ENCODE data around the gene CEMIP. TPM values are rescaled to one million over a fixed set of nuclear protein-coding genes. Genes with fewer than 3 reads are reported as not detected.

The CEMIP gene
- total and polyA plus RNA-seq, 8 donors: 12.4 to 31.8 (median 27.4) TPM

DNA sequence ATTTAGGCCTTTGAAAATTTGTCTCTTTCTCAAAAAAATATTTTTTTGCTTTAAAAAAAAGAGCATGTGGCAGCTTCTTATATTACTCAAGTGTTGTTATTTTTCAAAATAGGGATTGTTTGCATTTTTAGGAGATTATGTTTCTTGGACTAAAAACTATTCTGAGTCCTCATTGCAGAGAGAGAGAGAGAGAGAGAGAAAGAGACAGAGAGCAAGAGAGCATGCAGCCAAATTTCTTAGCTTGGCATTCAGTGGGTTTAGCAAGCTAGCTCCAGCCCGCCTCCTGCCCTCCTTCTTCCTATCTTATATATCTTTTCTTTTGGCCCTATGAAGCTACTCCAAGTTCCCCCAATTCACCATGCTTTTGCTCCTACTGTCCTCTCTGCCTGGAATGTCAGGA, 55.7 kb downstream of the CEMIP start:
- no peak for TF ChIP-seq CTCF (IDR thresholded peaks at IDR 0.05)
- H3K4me1 ChIP-seq: no peaks in the 10 kb centered on the region
- DNase-seq: no peak
- ATAC-seq: no peak
- intact Hi-C loops (cut with DNase I): no loop called here
- H3K4me3 ChIP-seq: no peak overlapping the region
- no peaks in the 10 kb centered on the region for H3K27me3 ChIP-seq
- no peaks in the 10 kb centered on the region for H3K9me3 ChIP-seq
- H3K36me3 ChIP-seq: no peaks in the 10 kb centered on the region
- no peak overlapping the region for H3K27ac ChIP-seq

DNA sequence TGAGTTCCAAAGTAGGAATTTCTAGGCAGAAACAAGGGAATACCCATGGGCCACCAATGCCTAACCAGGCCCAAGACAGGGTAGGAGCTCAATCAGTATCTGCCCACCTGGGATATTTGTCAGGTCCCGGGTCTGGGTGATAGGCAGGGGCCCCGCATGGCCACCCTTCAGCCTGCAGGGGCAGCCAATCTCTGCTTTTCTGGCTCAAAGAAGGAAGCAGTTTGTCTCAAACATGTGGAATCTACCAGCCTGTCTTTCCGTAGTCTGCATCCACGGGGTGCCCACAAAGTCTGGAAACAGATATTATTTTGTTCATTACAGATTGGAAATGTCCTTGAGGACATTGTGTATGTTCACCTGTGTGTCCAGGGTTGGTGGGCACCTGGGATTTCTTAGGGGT, 56.2 kb downstream of the CEMIP start:
- Histone ChIP-seq H3K36me3 (no peaks in the 10 kb centered on the region), H3K27ac (no peak overlapping the region), H3K9me3 (no peaks in the 10 kb centered on the region), H3K4me1 (no peaks in the 10 kb centered on the region), H3K27me3 (no peaks in the 10 kb centered on the region), H3K4me3 (no peak overlapping the region)
- intact Hi-C loops (cut with DNase I): no loop called here
- TF ChIP-seq CTCF (IDR thresholded peaks at IDR 0.05): no peak
- DNase-seq (no peak), ATAC-seq (no peak)

DNA sequence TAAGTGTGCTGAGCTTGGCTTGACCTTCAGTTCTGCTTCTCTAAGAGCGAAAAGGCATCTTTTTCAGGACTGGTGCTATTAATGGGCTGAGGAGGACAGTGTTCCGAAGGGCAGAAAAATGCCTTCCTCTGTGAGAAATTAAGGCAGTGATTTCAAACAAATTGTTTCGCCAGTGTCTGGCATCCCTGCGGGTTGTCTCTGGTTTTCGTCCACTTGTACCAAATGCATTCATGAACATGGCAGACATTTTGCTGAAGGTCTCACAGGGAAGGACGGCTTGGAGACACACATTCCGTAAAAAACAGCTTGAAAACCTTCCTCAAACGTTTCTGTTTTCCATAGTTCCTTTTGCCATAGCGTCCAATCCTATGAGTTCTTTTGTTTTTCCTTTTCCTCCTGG, 57.1 kb downstream of the CEMIP start:
- H3K4me3 ChIP-seq: no peak overlapping the region
- no peaks in the 10 kb centered on the region for H3K9me3 ChIP-seq
- no peak overlapping the region for H3K27ac ChIP-seq
- no peaks in the 10 kb centered on the region for H3K36me3 ChIP-seq
- no peaks in the 10 kb centered on the region for H3K27me3 ChIP-seq
- ATAC-seq (no peak), DNase-seq (no peak)
- H3K4me1 ChIP-seq: no peaks in the 10 kb centered on the region
- TF ChIP-seq CTCF (IDR thresholded peaks at IDR 0.05): no peak
- intact Hi-C loops (cut with DNase I): no loop called here

- no peak overlapping the region for H3K27ac ChIP-seq
- intact Hi-C loops (cut with DNase I): no loop called here
- H3K36me3 ChIP-seq: no peaks in the 10 kb centered on the region
- no peak for ATAC-seq
- H3K4me1 ChIP-seq: no peaks in the 10 kb centered on the region
- H3K27me3 ChIP-seq: no peaks in the 10 kb centered on the region
- TF ChIP-seq CTCF (IDR thresholded peaks at IDR 0.05): no peak
- DNase-seq: no peak
- no peaks in the 10 kb centered on the region for H3K9me3 ChIP-seq
- no peak overlapping the region for H3K4me3 ChIP-seq
Observed at GRCh38 chr15:80837006-80837405, 57.8 kb downstream of the CEMIP start.

GRCh38 chr15:80838012-80838411, 58.8 kb downstream of the CEMIP start:
- H3K9me3 ChIP-seq: no peaks in the 10 kb centered on the region
- H3K36me3 ChIP-seq: no peaks in the 10 kb centered on the region
- H3K27ac ChIP-seq: no peak overlapping the region
- intact Hi-C loops (cut with DNase I): no loop called here
- H3K4me3 ChIP-seq: no peak overlapping the region
- DNase-seq (no peak), ATAC-seq (no peak)
- no peaks in the 10 kb centered on the region for H3K27me3 ChIP-seq
- TF ChIP-seq CTCF (IDR thresholded peaks at IDR 0.05): no peak
- no peaks in the 10 kb centered on the region for H3K4me1 ChIP-seq

Measured in left lung (tissue), 10 donors.